Activated CD8-positive, alpha-beta T cell treated with anti-CD3 and anti-CD28 coated beads for 36 hours (primary cell): Measurements from ENCODE around the gene TOP1. TPM values are rescaled to one million over a fixed set of nuclear protein-coding genes. Genes with fewer than 3 reads are reported as not detected.
A peak's percentile ranks its signal among the peaks of the same experiment; 100 is the strongest.

Experiments used
- ATAC-seq: fragments of 200-7000 bp; cut with Tn5 transposase; one replicate; pipeline ENCODE4 v1.10.0; 2021; ENCODE audit warnings: mild to moderate bottlenecking, moderate library complexity
- CTCF ChIA-PET: fragments of 350-600 bp; sonication (Branson Sonifier 250); formaldehyde crosslinking; loops from one replicate; lab custom pipeline; 2021; ENCODE audit warnings: antibody characterized with exemption; lab: Charles Lee
- POLR2A ChIA-PET: fragments of 350-600 bp; sonication (Branson Sonifier 250); formaldehyde crosslinking; loops from one replicate; lab custom pipeline; 2021; ENCODE audit warnings: antibody characterized with exemption; lab: Charles Lee
- DNase-seq: peaks from one replicate; pipeline ENCODE4 v3.0.0-alpha.2; 2020
- H3K27ac Mint-ChIP-seq: one replicate; pipeline ENCODE4 v1.8.0; 2021; ENCODE audit warnings: mild to moderate bottlenecking, mixed read lengths
- H3K27me3 Mint-ChIP-seq: one replicate; pipeline ENCODE4 v1.8.0; 2021; ENCODE audit warnings: mixed read lengths
- H3K36me3 Mint-ChIP-seq: one replicate; pipeline ENCODE4 v1.8.0; 2021; ENCODE audit warnings: low read depth, mixed read lengths
- H3K4me1 Mint-ChIP-seq: one replicate; pipeline ENCODE4 v1.8.0; 2021; ENCODE audit warnings: low read depth, mixed read lengths
- H3K4me3 Mint-ChIP-seq: one replicate; pipeline ENCODE4 v1.8.0; 2021; ENCODE audit warnings: mild to moderate bottlenecking, moderate library complexity, mixed read lengths
- H3K9me3 Mint-ChIP-seq: one replicate; pipeline ENCODE4 v1.8.0; 2021; ENCODE audit warnings: mixed read lengths
- CTCF ChIP-seq: fragments of 200-600 bp; IDR thresholded peaks from one replicate; pipeline ENCODE4 v1.8.0; 2022; ENCODE audit warnings: antibody characterized with exemption, mild to moderate bottlenecking
- intact Hi-C: fragments of 100-400 bp; cut with micrococcal nuclease; formaldehyde crosslinking; loops from one replicate; pipeline ENCODE4 v1.10.0; 2022
- total RNA-seq, 2 experiments: library from RNA; stranded (reverse); gene quantifications; one replicate each; pipeline ENCODE4 v1.2.3, GENCODE V29; 2021

The TOP1 gene
- total RNA-seq, 2 experiments from 2014 or later: 81.0 to 81.1 TPM

DNA sequence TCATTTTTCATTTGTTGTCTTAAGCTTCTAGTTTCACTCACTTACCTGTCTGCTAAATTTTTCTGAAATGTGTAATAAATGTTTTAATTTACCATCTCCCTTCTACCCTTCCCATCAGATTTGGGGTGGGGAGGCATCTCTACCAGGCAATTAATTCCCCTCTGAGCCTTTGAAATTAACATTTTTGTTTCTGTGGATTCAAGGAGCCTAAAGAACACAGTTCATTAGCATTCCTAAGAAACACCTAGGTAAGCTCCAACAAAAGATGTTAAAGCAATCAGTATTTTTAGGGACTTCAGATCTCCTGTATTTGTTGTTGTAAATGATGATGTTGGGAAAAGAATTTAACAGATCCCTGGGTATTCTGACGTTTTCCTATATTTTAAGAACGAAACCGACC lies 6.6 kb downstream of the TOP1 start:
- Mint-ChIP-seq H3K36me3 (peaks cover 63% of the 10 kb centered on the region), H3K4me3 (no peak overlapping the region), H3K27ac (no peak overlapping the region), H3K9me3 (no peaks in the 10 kb centered on the region), H3K4me1 (peaks cover 86% of the 10 kb centered on the region), H3K27me3 (no peaks in the 10 kb centered on the region)
- no peak for DNase-seq
- intact Hi-C loops: no loop called here
- ATAC-seq: no peak
- ChIA-PET CTCF (interaction anchor here (0.9 to 3.2 kb wide), 6 partner anchors 10 to 61 kb away, joined by 3 to 13 read pairs (median 4); no protein-coding TSS in a partner anchor), POLR2A (interaction anchor here (0.7 to 1.8 kb wide), 2 partner anchors 9 to 13 kb away, joined by 4 to 5 read pairs; no protein-coding TSS in a partner anchor)
- no peak for TF ChIP-seq CTCF

DNA sequence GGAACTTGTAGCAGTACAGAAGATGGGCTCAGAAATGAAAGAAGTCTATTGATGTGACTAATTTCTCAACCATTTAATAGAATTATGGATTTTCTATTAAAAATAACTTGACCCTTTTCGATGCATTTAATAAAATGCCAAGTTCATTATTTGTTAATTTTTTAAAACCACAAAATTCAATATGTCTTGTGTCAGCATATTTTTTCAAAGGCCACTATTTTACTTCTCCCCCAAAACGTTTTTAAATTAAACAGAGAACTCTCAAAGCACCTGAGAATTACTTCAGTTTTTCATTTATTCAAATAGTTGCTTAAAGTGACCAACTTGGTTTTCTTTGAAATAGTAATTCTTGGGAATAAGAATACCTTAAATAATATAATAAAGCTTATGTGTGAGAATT lies 8.6 kb downstream of the TOP1 start:
- Mint-ChIP-seq H3K9me3 (no peaks in the 10 kb centered on the region), H3K27me3 (no peaks in the 10 kb centered on the region), H3K27ac (no peak overlapping the region), H3K4me1 (peaks cover 85% of the 10 kb centered on the region), H3K36me3 (peaks cover 52% of the 10 kb centered on the region), H3K4me3 (no peak overlapping the region)
- ATAC-seq (no peak), DNase-seq (no peak)
- TF ChIP-seq CTCF: no peak
- intact Hi-C loops: no loop called here
- CTCF ChIA-PET: interaction anchor here (1.4 to 1.7 kb wide), 2 partner anchors 9 to 47 kb away, joined by 6 to 11 read pairs; no protein-coding TSS in a partner anchor
- POLR2A ChIA-PET: interaction anchor here (1.1 to 1.4 kb wide), 3 partner anchors 7 to 13 kb away, joined by 4 to 5 read pairs (median 4); no protein-coding TSS in a partner anchor

DNA sequence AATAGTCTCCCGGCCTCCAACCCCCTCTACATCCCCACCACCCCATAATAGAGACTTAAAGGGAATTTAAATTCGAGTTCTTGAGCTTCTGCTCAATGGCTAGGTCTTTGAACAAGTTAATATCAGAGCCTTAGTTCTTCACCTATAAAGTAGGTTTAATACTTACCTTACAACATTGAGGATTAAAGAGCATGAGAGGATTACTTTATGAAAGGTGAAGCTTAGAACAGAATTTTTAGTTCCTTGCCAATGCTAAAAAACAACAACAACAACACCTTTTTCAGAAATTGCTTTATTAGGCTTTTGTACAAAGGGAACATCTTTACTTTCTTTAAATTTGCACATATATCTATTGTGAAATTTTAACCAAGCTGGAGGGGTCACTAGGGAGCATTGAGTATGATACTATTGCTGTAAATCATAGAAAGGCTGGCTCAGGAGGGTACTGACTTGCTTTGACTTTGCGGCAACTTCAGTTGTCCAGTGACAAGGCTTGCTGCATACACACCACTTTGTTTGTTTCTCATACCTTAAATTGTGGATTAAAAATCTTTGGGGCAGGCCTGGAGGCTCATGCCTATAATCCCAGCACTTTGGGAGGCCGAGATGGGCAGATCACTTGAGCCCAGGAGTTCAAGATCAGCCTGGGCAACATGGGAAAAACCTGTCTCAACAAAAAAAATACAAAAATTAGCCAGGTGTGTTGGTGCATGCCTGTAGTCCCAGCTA lies 9.7 kb downstream of the TOP1 start:
- no peak overlapping the region for H3K4me3 Mint-ChIP-seq
- no peaks in the 10 kb centered on the region for H3K9me3 Mint-ChIP-seq
- CTCF ChIA-PET: interaction anchor here (0.7 to 1.7 kb wide), 5 partner anchors 8 to 97 kb away, joined by 3 to 11 read pairs (median 4); no protein-coding TSS in a partner anchor
- DNase-seq (no peak), ATAC-seq (no peak)
- H3K27me3 Mint-ChIP-seq: no peaks in the 10 kb centered on the region
- peaks cover 85% of the 10 kb centered on the region for H3K4me1 Mint-ChIP-seq
- POLR2A ChIA-PET: interaction anchor here (1.1 to 3.3 kb wide), 5 partner anchors 8 to 24 kb away, joined by 3 to 23 read pairs (median 4); no protein-coding TSS in a partner anchor
- intact Hi-C loops: no loop called here
- H3K36me3 Mint-ChIP-seq: peaks cover 49% of the 10 kb centered on the region
- TF ChIP-seq CTCF: no peak
- peak overlapping the region; percentile 74 for H3K27ac Mint-ChIP-seq

- no peak overlapping the region for H3K4me3 Mint-ChIP-seq
- H3K27ac Mint-ChIP-seq: peak overlapping the region; percentile 74
- peaks cover 83% of the 10 kb centered on the region for H3K4me1 Mint-ChIP-seq
- no peaks in the 10 kb centered on the region for H3K27me3 Mint-ChIP-seq
- ChIA-PET CTCF (interaction anchor here (1.3 to 3.3 kb wide), 3 partner anchors 30 to 57 kb away, joined by 3 to 13 read pairs (median 4); no protein-coding TSS in a partner anchor), POLR2A (interaction anchor here (1.4 to 3.3 kb wide), 2 partner anchors 9 to 23 kb away, joined by 3 to 23 read pairs; no protein-coding TSS in a partner anchor)
- no peak for TF ChIP-seq CTCF
- no peaks in the 10 kb centered on the region for H3K9me3 Mint-ChIP-seq
- DNase-seq: no peak
- peak; percentile 80 for ATAC-seq
- intact Hi-C loops: no loop called here
- H3K36me3 Mint-ChIP-seq: peaks cover 49% of the 10 kb centered on the region
Observed at GRCh38 chr20:41038878-41039404, 10.3 kb downstream of the TOP1 start.
